NCI-H526 (cell line): ENCODE results near the gene SMIM8.

Source experiments
- DNase-seq, 2 experiments: peaks; one replicate each; lab custom pipeline; 2025; lab: John Stamatoyannopoulos, UW

The SMIM8 gene

GRCh38 chr6:87334683-87335082 lies 12.3 kb downstream of the SMIM8 start:
- DNase-seq: no peak

- no peak for DNase-seq
Measured at GRCh38 chr6:87336367-87336766, 14.0 kb downstream of the SMIM8 start.

- DNase-seq: peak; percentile 12 to 36
Measured at GRCh38 chr6:87340230-87340629, 17.8 kb downstream of the SMIM8 start.

GRCh38 chr6:87341158-87341557 lies 18.8 kb downstream of the SMIM8 start:
- DNase-seq: no peak

- no peak for DNase-seq
Measured at GRCh38 chr6:87341899-87342298, 19.5 kb downstream of the SMIM8 start.

- no peak for DNase-seq
Measured at GRCh38 chr6:87342829-87343228, 20.4 kb downstream of the SMIM8 start.

GRCh38 chr6:87344731-87345130 lies 22.3 kb downstream of the SMIM8 start, which contains the start of gene C6orf163:
C6orf163 (plus strand) TSS chr6:87344813; CDS start chr6:87345100, 287 bp downstream.
- no peak for DNase-seq

GRCh38 chr6:87346700-87347099 lies 24.3 kb downstream of the SMIM8 start:
- no peak for DNase-seq

- DNase-seq: no peak
Measured at GRCh38 chr6:87349896-87350295, 27.5 kb downstream of the SMIM8 start.

- no peak for DNase-seq
Measured at GRCh38 chr6:87350516-87350915, 28.1 kb downstream of the SMIM8 start.

- no peak for DNase-seq
Measured at GRCh38 chr6:87351583-87351982, 29.2 kb downstream of the SMIM8 start.

- no peak for DNase-seq
Measured at GRCh38 chr6:87356181-87356580, 33.8 kb downstream of the SMIM8 start.

GRCh38 chr6:87357479-87358196 lies 35.2 kb downstream of the SMIM8 start:
- no peak for DNase-seq

GRCh38 chr6:87364602-87365252 lies 42.3 kb downstream of the SMIM8 start:
- DNase-seq: no peak

- DNase-seq: no peak
Measured at GRCh38 chr6:87366072-87366827, 43.9 kb downstream of the SMIM8 start.

GRCh38 chr6:87366899-87367298 lies 44.5 kb downstream of the SMIM8 start:
- DNase-seq: no peak

- no peak for DNase-seq
Measured at GRCh38 chr6:87373377-87373776, 51.0 kb downstream of the SMIM8 start.

GRCh38 chr6:87375315-87375714 lies 52.9 kb downstream of the SMIM8 start:
- no peak for DNase-seq

GRCh38 chr6:87376643-87377042 lies 54.3 kb downstream of the SMIM8 start:
- no peak for DNase-seq

- DNase-seq: no peak
Measured at GRCh38 chr6:87378947-87379346, 56.6 kb downstream of the SMIM8 start.

- DNase-seq: no peak
Measured at GRCh38 chr6:87382861-87383260, 60.5 kb downstream of the SMIM8 start.

- DNase-seq: no peak
Measured at GRCh38 chr6:87384038-87384437, 61.6 kb downstream of the SMIM8 start.

- no peak for DNase-seq
Measured at GRCh38 chr6:87384449-87384848, 62.1 kb downstream of the SMIM8 start.
